Suppressor macrophage (primary cell): ENCODE measurements around the gene ATP8B2.
"Not testable (repeated sequence)": the region's sequence is repeated elsewhere in the genome, so short reads cannot be mapped to it uniquely, and the experiment has no call there.

Experiments used
- DNase-seq, 4 experiments: peaks; one replicate each; pipeline ENCODE4 v3.0.0-alpha.2; 2020 to 2022

ATP8B2 gene

DNA sequence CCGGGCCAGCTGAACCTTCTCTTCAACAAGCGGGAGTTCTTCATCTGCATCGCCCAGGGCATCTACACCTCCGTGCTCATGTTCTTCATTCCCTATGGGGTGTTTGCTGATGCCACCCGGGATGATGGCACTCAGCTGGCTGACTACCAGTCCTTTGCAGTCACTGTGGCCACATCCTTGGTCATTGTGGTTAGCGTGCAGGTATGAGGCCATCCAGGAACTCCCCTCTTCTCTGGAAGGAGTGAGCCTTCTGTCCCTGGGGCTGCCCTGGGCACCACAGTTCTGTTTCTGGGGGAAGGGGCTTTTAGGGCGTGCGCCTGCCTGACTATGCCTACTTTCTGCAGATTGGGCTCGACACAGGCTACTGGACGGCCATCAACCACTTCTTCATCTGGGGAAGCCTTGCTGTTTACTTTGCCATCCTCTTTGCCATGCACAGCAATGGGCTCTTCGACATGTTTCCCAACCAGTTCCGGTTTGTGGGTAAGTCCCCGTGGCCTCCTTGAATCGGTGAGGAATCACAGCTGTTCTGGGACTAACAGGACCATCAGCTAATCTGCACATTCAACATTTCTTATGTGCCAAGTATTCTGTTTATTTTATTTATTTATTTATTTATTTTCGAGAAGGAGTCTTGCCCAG lies 21.1 kb downstream of the ATP8B2 start:
- DNase-seq: peak in 3 of 4 experiments; percentile 31 to 51 (median 40)

- no peak for DNase-seq
Measured at GRCh38 chr1:154347961-154348360, 22.6 kb downstream of the ATP8B2 start.

GRCh38 chr1:154348429-154349076 lies 23.2 kb downstream of the ATP8B2 start:
- no peak for DNase-seq

GRCh38 chr1:154349121-154349520 lies 23.8 kb downstream of the ATP8B2 start:
- no peak for DNase-seq

DNA sequence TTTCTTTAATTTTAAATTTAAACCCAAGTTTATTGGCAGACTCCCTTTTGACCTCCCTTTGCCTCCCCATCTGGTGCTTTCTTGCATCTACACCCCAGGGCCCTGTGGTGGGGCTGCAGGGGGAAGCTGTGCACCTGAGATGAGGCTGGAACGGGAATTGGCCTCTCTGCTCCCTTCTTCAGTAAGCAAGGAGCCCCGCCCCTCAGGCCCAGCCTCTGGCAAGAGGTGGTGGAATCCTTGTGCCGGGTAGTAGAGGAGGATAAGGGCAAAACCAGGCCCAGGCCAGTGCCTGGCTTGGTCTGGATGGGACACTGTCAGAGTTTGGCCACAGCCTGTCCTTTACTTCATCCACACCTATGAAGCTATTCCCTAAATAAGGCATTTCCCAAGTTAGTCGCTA lies 25.1 kb downstream of the ATP8B2 start:
- no peak for DNase-seq

DNA sequence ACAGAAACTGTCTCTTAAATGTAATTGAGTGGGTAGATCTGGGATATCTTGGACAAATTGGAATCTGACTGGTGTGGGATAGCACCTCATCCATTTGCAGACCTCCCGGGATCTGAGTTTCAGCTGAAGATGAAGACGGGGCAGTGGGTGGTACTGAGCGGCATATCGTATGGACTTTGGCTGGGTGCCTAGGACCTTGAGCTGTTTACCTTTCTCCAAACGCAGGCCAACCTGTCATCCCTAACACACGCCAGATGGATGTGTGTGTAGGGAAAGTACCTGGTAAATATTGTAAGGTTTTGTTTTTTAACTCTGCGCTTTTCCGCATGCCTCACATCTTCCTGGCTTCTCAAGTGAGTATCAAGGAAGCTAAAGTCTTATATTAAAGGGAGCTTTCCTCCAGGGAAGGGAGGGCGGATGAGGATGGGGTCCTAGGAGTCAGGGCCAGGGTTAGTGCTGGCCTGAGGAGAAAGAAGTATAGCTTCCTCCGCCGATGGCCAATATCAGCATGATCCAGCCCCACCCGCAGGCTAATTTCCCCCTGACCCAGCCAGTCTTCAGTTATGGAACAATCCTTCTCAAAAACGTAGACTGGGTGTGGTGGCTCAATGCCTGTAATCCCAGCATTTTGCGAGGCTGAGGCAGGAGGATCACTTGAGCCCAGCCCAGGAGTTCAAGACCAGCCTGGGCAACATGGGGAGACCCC lies 26.2 kb downstream of the ATP8B2 start:
- DNase-seq: no peak

DNA sequence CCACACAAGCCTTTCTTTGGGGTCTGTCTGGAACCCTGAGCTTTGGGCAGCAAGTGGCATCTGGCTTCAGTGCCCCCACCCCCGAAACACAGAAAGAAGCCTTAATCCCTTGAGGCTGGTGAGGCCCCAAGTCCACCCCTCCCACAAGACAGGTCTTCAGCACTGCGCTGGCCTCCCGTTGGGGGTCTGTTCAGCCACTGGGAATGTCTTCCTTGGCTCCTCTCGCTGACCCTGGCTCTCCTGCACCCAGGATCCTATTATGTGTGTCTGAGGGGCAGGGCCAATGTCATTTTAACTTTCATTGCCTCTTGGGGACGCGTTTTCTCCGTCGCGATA lies 26.9 kb downstream of the ATP8B2 start:
- DNase-seq: no peak

DNA sequence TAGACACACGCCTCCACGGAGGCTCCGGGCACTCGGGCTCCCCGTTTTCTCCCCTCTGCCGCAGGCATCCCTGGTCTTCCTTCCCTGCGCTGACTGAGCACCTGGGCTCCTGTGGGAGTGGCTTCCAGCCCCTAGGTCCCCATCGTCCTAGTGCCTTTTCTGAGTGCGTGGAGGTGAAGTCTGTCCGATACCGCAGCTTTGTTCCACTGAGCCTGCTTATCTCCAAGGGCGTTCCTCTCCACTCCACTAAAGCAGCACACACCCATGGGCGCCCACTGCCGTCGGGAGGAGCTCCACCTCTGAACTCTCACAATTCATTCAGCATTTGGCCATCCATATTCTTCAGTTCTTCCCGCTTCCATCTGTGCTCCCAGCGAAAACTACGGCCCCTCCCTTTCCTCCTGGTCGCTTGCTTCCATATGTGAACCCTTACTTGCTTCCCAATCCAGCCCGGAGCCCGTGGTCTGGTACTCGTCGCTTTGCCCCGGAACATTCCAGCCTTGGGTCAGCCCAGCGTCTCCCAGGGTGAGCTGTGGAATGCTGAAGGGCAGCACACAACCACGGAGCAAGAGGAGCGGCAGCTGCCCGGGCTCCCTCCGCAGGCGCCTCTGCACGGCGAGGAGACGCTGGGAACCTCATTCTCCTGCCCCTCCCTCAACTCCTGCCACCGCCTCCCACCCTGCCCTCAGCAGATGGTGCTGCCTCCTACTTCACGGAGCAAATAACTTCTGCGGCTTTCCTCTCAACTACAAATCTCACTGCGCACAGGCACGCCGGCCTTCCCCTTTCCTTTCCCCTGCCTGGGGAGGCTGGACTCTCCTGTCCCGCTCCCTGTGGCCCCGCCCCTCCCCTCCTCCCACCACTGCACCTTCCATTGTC lies 27.5 kb downstream of the ATP8B2 start:
- DNase-seq: peak; percentile 51 to 77 (median 68)

GRCh38 chr1:154353460-154353904 lies 28.2 kb downstream of the ATP8B2 start:
- DNase-seq: peak; percentile 66 to 85 (median 78)

GRCh38 chr1:154353966-154354365 lies 28.6 kb downstream of the ATP8B2 start:
- DNase-seq: no peak

GRCh38 chr1:154358519-154358918 lies 33.2 kb downstream of the ATP8B2 start:
- no peak for DNase-seq

- DNase-seq: no peak
Measured at GRCh38 chr1:154360288-154360687, 35.0 kb downstream of the ATP8B2 start.

DNA sequence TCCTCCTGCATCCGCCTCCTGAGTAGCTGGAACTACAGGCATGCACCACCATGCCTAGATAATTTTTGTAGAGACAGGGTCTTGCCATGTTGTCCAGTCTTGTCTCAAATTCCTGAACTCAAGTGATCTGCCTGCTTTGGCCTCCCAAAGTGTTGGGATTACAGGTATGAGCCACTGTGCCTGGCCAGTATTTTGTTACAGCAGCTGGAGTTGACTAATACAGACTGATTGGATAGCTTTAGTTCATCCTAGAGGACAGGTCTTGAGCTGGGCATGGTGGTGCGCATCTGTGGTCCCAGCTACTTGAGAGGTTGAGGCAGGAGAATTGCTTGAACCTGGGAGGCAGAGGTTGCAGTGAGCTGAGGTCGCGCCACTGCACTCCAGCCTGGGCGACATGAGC lies 35.6 kb downstream of the ATP8B2 start:
- DNase-seq: not testable (repeated sequence)

- no peak for DNase-seq
Measured at GRCh38 chr1:154361357-154361756, 36.0 kb downstream of the ATP8B2 start.

GRCh38 chr1:154371436-154371835 lies 46.1 kb downstream of the ATP8B2 start:
- no peak for DNase-seq

- DNase-seq: peak; percentile 20 to 56 (median 48)
Measured at GRCh38 chr1:154373777-154374357, 48.5 kb downstream of the ATP8B2 start.

DNA sequence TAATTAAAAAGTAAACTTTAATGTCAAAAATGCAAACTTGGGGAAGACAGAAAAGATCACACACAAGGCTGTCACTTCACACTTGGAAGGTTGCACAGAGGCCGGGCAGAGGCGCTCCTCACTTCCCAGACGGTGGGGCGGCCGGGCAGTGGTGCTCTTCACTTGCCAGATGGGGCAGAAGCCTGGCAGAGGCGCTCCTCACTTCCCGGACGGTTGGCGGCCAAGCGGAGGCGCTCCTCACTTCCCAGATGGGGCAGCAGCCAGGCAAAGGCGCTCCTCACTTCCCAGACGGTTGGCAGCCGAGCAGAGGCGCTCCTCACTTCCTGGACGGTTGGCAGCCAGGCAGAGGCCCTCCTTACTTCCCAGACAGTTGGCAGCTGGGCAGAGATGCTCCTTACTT lies 54.0 kb downstream of the ATP8B2 start:
- no peak for DNase-seq

DNA sequence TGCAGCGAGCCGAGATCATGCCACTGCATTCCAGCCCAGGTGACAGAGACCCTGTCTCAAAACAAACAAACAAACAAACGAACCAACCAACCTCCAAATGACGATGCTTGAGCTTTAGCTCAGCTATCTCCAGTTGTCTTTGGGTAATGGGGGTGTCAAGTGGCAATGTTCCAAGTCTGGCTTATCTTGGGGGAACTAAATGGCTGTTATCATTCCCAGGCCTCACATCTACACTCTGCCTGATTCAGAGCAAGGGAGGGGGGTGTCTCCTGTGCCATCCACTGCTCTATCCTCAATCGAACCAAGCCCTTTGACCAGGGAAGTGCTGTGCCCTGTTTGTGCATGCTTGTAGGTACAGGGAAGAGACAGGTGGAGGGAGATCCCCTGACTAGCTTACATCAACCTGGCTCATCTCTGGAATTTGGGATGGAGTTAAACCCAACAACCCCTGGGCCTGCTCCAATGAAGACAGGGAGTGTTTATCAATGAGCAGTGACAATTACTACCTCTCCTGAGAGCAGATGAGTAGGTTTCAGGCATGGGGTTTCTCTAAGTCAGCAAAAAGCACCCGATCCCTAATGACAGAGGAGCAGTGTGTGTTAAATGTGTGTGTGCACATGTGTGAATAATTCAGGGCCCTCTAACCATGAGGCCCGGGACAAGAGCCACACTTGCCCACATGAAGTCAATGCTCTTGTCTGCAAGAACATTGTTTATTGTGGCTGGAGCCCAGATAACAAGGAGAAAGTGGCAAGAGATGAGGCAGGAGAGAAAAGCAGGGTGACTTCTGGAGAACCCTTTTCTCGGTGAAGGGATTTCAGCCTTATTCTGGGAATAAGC lies 59.5 kb downstream of the ATP8B2 start:
- DNase-seq: no peak

- peak in 3 of 4 experiments; percentile 22 to 29 (median 25) for DNase-seq
Measured at GRCh38 chr1:154386643-154387352, 61.5 kb downstream of the ATP8B2 start.

GRCh38 chr1:154391086-154391770 lies 65.9 kb downstream of the ATP8B2 start:
- DNase-seq: peak; percentile 21 to 57 (median 38)
